SK-N-SH (cell line): ENCODE measurements around the gene PFDN5. TPM values are rescaled to one million over a fixed set of nuclear protein-coding genes. Genes with fewer than 3 reads are reported as not detected.

Experiments
- CTCF ChIA-PET: fragments of 300-600, 350-600 bp; formaldehyde crosslinking; extraction: SDS; loops from one replicate; lab custom pipeline; 2021; lab: Yijun Ruan, JAX
- POLR2A ChIA-PET: fragments of 350-600 bp; sonication (Branson Sonifier 250); formaldehyde crosslinking; extraction: SDS; loops from one replicate; lab custom pipeline; 2020; ENCODE audit warnings: antibody characterized with exemption, inconsistent platforms; lab: Yijun Ruan, JAX
- DNase-seq: peaks from one replicate; pipeline ENCODE4 v3.0.0; 2012
- H2AFZ ChIP-seq: fragments of 200-600 bp; sonication (generic); 2 replicates; pipeline ENCODE4 v1.8.1; 2016; ENCODE audit warnings: antibody characterized with exemption, mild to moderate bottlenecking, low read depth
- H3F3A ChIP-seq: fragments of 200-600 bp; sonication (generic); replicated peaks from 2 replicates; pipeline ENCODE3; 2016; ENCODE audit warnings: antibody characterized with exemption, mild to moderate bottlenecking; ENCODE audit not compliant: insufficient read depth
- H3K27ac ChIP-seq, 2 experiments: fragments of 200-500 bp in 1 of 2; fragments of 200-600 bp in 1 of 2; sonication (Bioruptor generic) in 1 of 2; sonication (generic), shearing (Covaris generic) in 1 of 2; 2 replicates each; pipeline versions ENCODE4 v1.5.1 to v1.6.1; 2014 to 2016; ENCODE audit warnings: low read depth in 2 of 2, inconsistent platforms in 1 of 2, low read length in 1 of 2, mild to moderate bottlenecking in 1 of 2, mixed read lengths in 1 of 2
- H3K27me3 ChIP-seq: fragments of 200-600 bp; sonication (generic), shearing (Covaris generic); 2 replicates; pipeline ENCODE4 v1.6.1; 2016; ENCODE audit warnings: mixed run types; ENCODE audit not compliant: insufficient read depth
- H3K36me3 ChIP-seq, 2 experiments: fragments of 200-500 bp in 1 of 2; fragments of 200-600 bp in 1 of 2; sonication (Bioruptor generic) in 1 of 2; sonication (generic) in 1 of 2; replicated peaks in 1 of 2; 2 replicates each; pipeline versions ENCODE3 to v1.5.1; 2014 to 2016; ENCODE audit warnings: low read length in 1 of 2, mild to moderate bottlenecking in 1 of 2; ENCODE audit not compliant: insufficient read depth in 2 of 2, control insufficient read depth in 1 of 2
- H3K4me1 ChIP-seq, 2 experiments: fragments of 200-500 bp in 1 of 2; fragments of 200-600 bp in 1 of 2; sonication (Bioruptor generic) in 1 of 2; sonication (generic), shearing (Covaris generic) in 1 of 2; 2 replicates each; pipeline versions ENCODE4 v1.5.1 to v1.6.1; 2014 to 2016; ENCODE audit warnings: low read depth in 1 of 2, low read length in 1 of 2, mixed run types in 1 of 2; ENCODE audit not compliant: insufficient read depth in 2 of 2, control insufficient read depth in 1 of 2
- H3K4me2 ChIP-seq: fragments of 200-600 bp; sonication (generic), shearing (Covaris generic); 2 replicates; pipeline ENCODE4 v1.6.1; 2017; ENCODE audit warnings: mixed run types
- H3K4me3 ChIP-seq, 2 experiments: fragments of 200-500 bp in 1 of 2; fragments of 200-600 bp in 1 of 2; sonication (Bioruptor generic) in 1 of 2; sonication (generic), shearing (Covaris generic) in 1 of 2; 2 replicates each; pipeline versions ENCODE4 v1.5.1 to v1.8.1; 2014 to 2016; ENCODE audit warnings: low read depth in 2 of 2, inconsistent platforms in 1 of 2, low read length in 1 of 2, mild to moderate bottlenecking in 1 of 2, mixed read lengths in 1 of 2, moderate library complexity in 1 of 2
- H3K79me2 ChIP-seq: fragments of 200-600 bp; sonication (generic); 2 replicates; pipeline ENCODE4 v1.8.1; 2017; ENCODE audit warnings: mild to moderate bottlenecking; ENCODE audit not compliant: insufficient read depth
- H3K9ac ChIP-seq: fragments of 200-600 bp; sonication (generic); 2 replicates; pipeline ENCODE4 v1.6.1; 2017; ENCODE audit warnings: mixed run types
- H3K9me2 ChIP-seq: fragments of 200-600 bp; sonication (generic); 2 replicates; pipeline ENCODE4 v1.6.1; 2017; ENCODE audit warnings: mixed run types
- H3K9me3 ChIP-seq: fragments of 200-600 bp; sonication (generic); 2 replicates; pipeline ENCODE4 v1.6.1; 2017; ENCODE audit warnings: mixed run types, mild to moderate bottlenecking, moderate library complexity
- H4K20me1 ChIP-seq: fragments of 200-600 bp; sonication (generic); 2 replicates; pipeline ENCODE4 v1.6.1; 2017; ENCODE audit warnings: mild to moderate bottlenecking, mixed run types; ENCODE audit not compliant: insufficient read depth
- CHD2 ChIP-seq: fragments of 150-350 bp; IDR thresholded peaks from 2 replicates; pipeline ENCODE4 v1.6.1; 2018; ENCODE audit warnings: low read length; ENCODE audit not compliant: partially characterized antibody
- FOSL2 ChIP-seq: IDR thresholded peaks from 2 replicates; pipeline ENCODE4 v1.4.0; 2012; ENCODE audit warnings: low read depth, mild to moderate bottlenecking, moderate library complexity, borderline replicate concordance
- FOXM1 ChIP-seq: IDR thresholded peaks from 2 replicates; pipeline ENCODE4 v1.4.0; 2012; ENCODE audit warnings: low read depth, mild to moderate bottlenecking
- IRF3 ChIP-seq: fragments of 150-350 bp; IDR thresholded peaks from 2 replicates; pipeline ENCODE4 v1.6.1; 2016; ENCODE audit warnings: mild to moderate bottlenecking, low read depth, low read length
- JUND ChIP-seq: IDR thresholded peaks from 2 replicates; pipeline ENCODE4 v1.4.0; 2012
- MEF2A ChIP-seq: IDR thresholded peaks from 2 replicates; pipeline ENCODE4 v1.4.0; 2012; ENCODE audit warnings: low read depth, borderline replicate concordance
- MXI1 ChIP-seq: IDR thresholded peaks from 2 replicates; pipeline ENCODE4 v1.6.1; 2012; ENCODE audit warnings: mild to moderate bottlenecking, low read depth, low read length, improper control_type of control experiment
- NFIC ChIP-seq: IDR thresholded peaks from 2 replicates; pipeline ENCODE4 v1.4.0; 2012; ENCODE audit warnings: borderline replicate concordance
- REST ChIP-seq: IDR thresholded peaks from 2 replicates; pipeline ENCODE4 v1.6.1; 2012; ENCODE audit warnings: mild to moderate bottlenecking, low read depth, low read length, moderate library complexity
- RFX5 ChIP-seq: IDR thresholded peaks from 2 replicates; pipeline ENCODE4 v1.6.1; 2012; ENCODE audit warnings: mild to moderate bottlenecking, improper control_type of control experiment, low read length
- RXRA ChIP-seq: IDR thresholded peaks from 2 replicates; pipeline ENCODE4 v1.4.0; 2012; ENCODE audit warnings: low read depth, mild to moderate bottlenecking, borderline replicate concordance
- SMC3 ChIP-seq: IDR thresholded peaks from 2 replicates; pipeline ENCODE4 v1.6.1; 2012; ENCODE audit warnings: low read depth, low read length, improper control_type of control experiment
- USF1 ChIP-seq: IDR thresholded peaks from 2 replicates; pipeline ENCODE4 v1.4.0; 2012; ENCODE audit warnings: low read depth, borderline replicate concordance
- USF2 ChIP-seq: fragments of 150-350 bp; IDR thresholded peaks from 2 replicates; pipeline ENCODE4 v1.6.1; 2017; ENCODE audit warnings: antibody characterized with exemption, low read length, low read depth, borderline replicate concordance
- WGBS: methylation state at CpG from one replicate; pipeline ENCODE4 v1.1.6; 2017; ENCODE audit warnings: low lambda C conversion rate; 5-methylcytosine and 5-hydroxymethylcytosine counted together
- polyA plus RNA-seq, 3 experiments: library from polyadenylated mRNA; depleted of rRNA; stranded (reverse); fragments of >200 nt; gene quantifications; 2 replicates each; pipeline ENCODE4 v1.2.3, GENCODE V29; 2012
- TF ChIP-seq, protein P1 (sequence below): IDR thresholded peaks from 2 replicates; pipeline ENCODE4 v1.4.0; 2012; ENCODE audit warnings: low read depth
- TF ChIP-seq, protein P2 (sequence below): IDR thresholded peaks from 2 replicates; pipeline ENCODE4 v1.4.0; 2012; ENCODE audit warnings: low read depth, borderline replicate concordance

The PFDN5 gene
- polyA plus RNA-seq, 1 of the 3 experiments (the other 2 are of a cell fraction) = 1,198 TPM

GRCh38 chr12:53298164-53298563, 2.8 kb downstream of the PFDN5 start:
- H3K27ac ChIP-seq = peak overlapping the region in 1 of 2 experiments; percentile 88; a peak in 2 of 4 replicates
- peak overlapping the region in 1 of 2 experiments; percentile 19; a peak in 1 of 4 replicates for H3K4me3 ChIP-seq
- peak overlapping the region; percentile 77; the same call in 1 of the 2 replicates for H3K9ac ChIP-seq
- H2AFZ ChIP-seq = no peak overlapping the region
- no peaks in the 10 kb centered on the region for H4K20me1 ChIP-seq
- H3K9me3 ChIP-seq = no peaks in the 10 kb centered on the region
- DNase-seq = no peak
- TF ChIP-seq CHD2 (no peak), MEF2A (no peak), MXI1 (no peak), USF2 (no peak), USF1 (no peak)
- TF ChIP-seq, protein P1, sequence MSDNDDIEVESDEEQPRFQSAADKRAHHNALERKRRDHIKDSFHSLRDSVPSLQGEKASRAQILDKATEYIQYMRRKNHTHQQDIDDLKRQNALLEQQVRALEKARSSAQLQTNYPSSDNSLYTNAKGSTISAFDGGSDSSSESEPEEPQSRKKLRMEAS = no peak
- H3K36me3 ChIP-seq = peaks cover 16 to 32% of the 10 kb centered on the region in 2 experiments
- H3K79me2 ChIP-seq = peaks cover 66% of the 10 kb centered on the region
- POLR2A ChIA-PET = interaction anchor here (0.6 to 2.8 kb wide), 3 partner anchors 10 to 89 kb away, joined by 3 to 19 read pairs (median 3); partner anchors contain the start of gene AAAS
- peaks cover 11 to 25% of the 10 kb centered on the region in 2 experiments for H3K4me1 ChIP-seq
- CTCF ChIA-PET = interaction anchor here (1.2 to 19.2 kb wide), 9 partner anchors 9 to 156 kb away, joined by 3 to 363 read pairs (median 7); partner anchors contain the start of gene AAAS
- H3K27me3 ChIP-seq = no peaks in the 10 kb centered on the region
- H3K4me2 ChIP-seq = peak overlapping the region; percentile 80
- peaks cover 36% of the 10 kb centered on the region for H3F3A ChIP-seq
- H3K9me2 ChIP-seq = no peaks in the 10 kb centered on the region
- WGBS = 13% methylated on average over 5 of the region's 5 CpGs

DNA sequence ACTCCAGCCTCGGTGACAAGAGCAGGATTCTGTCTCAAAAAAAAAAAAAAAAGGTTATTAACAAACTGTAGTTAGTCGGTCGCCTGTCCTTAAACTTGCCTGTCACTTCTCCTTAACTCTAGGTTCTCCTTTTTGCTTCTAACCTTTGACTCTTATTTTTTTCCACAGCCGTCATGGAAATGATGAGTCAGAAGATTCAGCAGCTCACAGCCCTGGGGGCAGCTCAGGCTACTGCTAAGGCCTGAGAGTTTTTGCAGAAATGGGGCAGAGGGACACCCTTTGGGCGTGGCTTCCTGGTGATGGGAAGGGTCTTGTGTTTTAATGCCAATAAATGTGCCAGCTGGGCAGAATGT, 3.7 kb downstream of the PFDN5 start:
- CTCF ChIA-PET = interaction anchor here (0.7 to 19.2 kb wide), 10 partner anchors 10 to 155 kb away, joined by 3 to 363 read pairs (median 6); partner anchors contain the start of gene AAAS
- Histone ChIP-seq H3K36me3 (peaks cover 20 to 32% of the 10 kb centered on the region in 2 experiments), H3K9ac (peak overlapping the region; percentile 77; the same call in 1 of the 2 replicates), H4K20me1 (no peaks in the 10 kb centered on the region), H3K27ac (peak overlapping the region; percentile 85 to 88), H3F3A (peaks cover 31% of the 10 kb centered on the region), H3K9me2 (no peaks in the 10 kb centered on the region), H2AFZ (no peak overlapping the region), H3K27me3 (no peaks in the 10 kb centered on the region), H3K4me2 (peak overlapping the region; percentile 80), H3K9me3 (no peaks in the 10 kb centered on the region), H3K4me3 (peak overlapping the region; percentile 77), H3K79me2 (peaks cover 75% of the 10 kb centered on the region), H3K4me1 (peaks cover 11 to 26% of the 10 kb centered on the region in 2 experiments)
- no peak for DNase-seq
- POLR2A ChIA-PET = interaction anchor here (0.7 to 2.8 kb wide), 6 partner anchors 12 to 195 kb away, joined by 3 to 19 read pairs (median 3); partner anchors contain the start of genes AAAS, CSAD and ZNF740
- 45% methylated on average over 5 of the region's 5 CpGs for WGBS
- TF ChIP-seq USF1 = no peak
- TF ChIP-seq FOXM1 = no peak
- no peak for TF ChIP-seq FOSL2
- no peak for TF ChIP-seq REST
- no peak for TF ChIP-seq SMC3
- TF ChIP-seq IRF3 = no peak
- TF ChIP-seq JUND = no peak
- no peak for TF ChIP-seq NFIC
- TF ChIP-seq RXRA = no peak
- TF ChIP-seq, protein P2, sequence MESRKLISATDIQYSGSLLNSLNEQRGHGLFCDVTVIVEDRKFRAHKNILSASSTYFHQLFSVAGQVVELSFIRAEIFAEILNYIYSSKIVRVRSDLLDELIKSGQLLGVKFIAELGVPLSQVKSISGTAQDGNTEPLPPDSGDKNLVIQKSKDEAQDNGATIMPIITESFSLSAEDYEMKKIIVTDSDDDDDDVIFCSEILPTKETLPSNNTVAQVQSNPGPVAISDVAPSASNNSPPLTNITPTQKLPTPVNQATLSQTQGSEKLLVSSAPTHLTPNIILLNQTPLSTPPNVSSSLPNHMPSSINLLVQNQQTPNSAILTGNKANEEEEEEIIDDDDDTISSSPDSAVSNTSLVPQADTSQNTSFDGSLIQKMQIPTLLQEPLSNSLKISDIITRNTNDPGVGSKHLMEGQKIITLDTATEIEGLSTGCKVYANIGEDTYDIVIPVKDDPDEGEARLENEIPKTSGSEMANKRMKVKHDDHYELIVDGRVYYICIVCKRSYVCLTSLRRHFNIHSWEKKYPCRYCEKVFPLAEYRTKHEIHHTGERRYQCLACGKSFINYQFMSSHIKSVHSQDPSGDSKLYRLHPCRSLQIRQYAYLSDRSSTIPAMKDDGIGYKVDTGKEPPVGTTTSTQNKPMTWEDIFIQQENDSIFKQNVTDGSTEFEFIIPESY = no peak
- TF ChIP-seq RFX5 = no peak
